ENCODE data around the gene RASGEF1C.

- TF ChIP-seq POLR2A (IDR thresholded peaks at IDR 0.05) (no peak), CTCF (IDR thresholded peaks at IDR 0.05) (no peak)
Measured at GRCh38 chr5:180173875-180174586, 35.0 kb downstream of the RASGEF1C start.
